ENCODE measurements around the gene EXOC6. TPM values are rescaled to one million over a fixed set of nuclear protein-coding genes. Genes with fewer than 3 reads are reported as not detected.
"Not testable (repeated sequence)": the region's sequence is repeated elsewhere in the genome, so short reads cannot be mapped to it uniquely, and the experiment has no call there.

The EXOC6 gene
- total RNA-seq, 1 donor from 2014 or later = 21.7 TPM

DNA sequence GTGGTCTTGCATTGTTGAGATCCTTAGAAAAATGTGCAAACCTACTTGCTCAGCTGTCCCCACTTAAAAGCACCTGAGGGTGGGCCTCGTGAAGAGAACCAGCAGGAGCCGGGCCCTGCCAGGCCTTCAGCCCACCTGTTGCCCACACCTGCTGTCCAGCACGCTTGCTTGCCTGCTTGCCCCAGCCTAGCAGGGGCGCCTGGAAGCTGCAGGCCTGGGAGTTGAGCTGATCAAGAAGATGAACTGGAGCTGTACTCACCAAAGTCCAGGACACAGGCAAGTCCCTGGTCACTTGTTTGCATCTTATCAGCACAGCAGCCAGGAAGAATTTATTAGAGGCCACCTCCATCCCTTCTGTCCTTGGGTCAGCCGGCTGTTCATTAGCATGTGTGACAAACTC lies 248.6 kb downstream of the EXOC6 start:
- no peaks in the 10 kb centered on the region for H3K9me3 Mint-ChIP-seq (ENCODE audit: low read depth)
- H3K27me3 Mint-ChIP-seq = no peaks in the 10 kb centered on the region
- peaks cover 4% of the 10 kb centered on the region for H3K4me1 Mint-ChIP-seq (ENCODE audit: low read depth)
- no peak overlapping the region for H3K4me3 Mint-ChIP-seq (ENCODE audit: low read depth)
- no peaks in the 10 kb centered on the region for H3K36me3 Mint-ChIP-seq (ENCODE audit: insufficient read depth)
- H3K27ac Mint-ChIP-seq = peak overlapping the region; percentile 11
- TF ChIP-seq, protein P1, sequence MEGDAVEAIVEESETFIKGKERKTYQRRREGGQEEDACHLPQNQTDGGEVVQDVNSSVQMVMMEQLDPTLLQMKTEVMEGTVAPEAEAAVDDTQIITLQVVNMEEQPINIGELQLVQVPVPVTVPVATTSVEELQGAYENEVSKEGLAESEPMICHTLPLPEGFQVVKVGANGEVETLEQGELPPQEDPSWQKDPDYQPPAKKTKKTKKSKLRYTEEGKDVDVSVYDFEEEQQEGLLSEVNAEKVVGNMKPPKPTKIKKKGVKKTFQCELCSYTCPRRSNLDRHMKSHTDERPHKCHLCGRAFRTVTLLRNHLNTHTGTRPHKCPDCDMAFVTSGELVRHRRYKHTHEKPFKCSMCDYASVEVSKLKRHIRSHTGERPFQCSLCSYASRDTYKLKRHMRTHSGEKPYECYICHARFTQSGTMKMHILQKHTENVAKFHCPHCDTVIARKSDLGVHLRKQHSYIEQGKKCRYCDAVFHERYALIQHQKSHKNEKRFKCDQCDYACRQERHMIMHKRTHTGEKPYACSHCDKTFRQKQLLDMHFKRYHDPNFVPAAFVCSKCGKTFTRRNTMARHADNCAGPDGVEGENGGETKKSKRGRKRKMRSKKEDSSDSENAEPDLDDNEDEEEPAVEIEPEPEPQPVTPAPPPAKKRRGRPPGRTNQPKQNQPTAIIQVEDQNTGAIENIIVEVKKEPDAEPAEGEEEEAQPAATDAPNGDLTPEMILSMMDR (IDR thresholded peaks at IDR 0.05; ENCODE audit: unreplicated experiment) = no peak
- DNase-seq (ENCODE audit: low spot score, unreplicated experiment) = no peak

DNA sequence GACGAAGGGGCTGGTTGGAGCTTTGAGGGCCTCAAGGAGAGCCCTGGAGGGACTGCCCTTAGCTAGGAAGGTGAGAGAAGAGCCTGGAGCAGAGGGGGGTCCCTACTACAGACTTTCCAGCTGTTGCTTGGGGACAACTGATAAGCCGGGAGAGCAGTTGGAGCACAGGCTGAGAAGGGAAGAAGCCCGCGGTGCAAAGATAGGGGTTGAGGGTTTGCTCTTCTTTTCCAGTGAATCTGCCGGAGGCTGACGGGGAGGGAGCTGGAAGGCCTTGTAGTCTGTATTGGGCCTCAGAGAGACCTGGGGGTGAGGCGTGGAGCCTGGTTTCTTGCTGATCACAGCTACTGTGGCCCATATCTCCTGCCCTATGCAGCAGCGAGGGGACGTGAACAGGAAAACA lies 249.1 kb downstream of the EXOC6 start:
- H3K27me3 Mint-ChIP-seq = no peaks in the 10 kb centered on the region
- H3K9me3 Mint-ChIP-seq (ENCODE audit: low read depth) = no peaks in the 10 kb centered on the region
- peaks cover 4% of the 10 kb centered on the region for H3K4me1 Mint-ChIP-seq (ENCODE audit: low read depth)
- no peak for DNase-seq (ENCODE audit: low spot score, unreplicated experiment)
- H3K27ac Mint-ChIP-seq = peak overlapping the region; percentile 11
- H3K4me3 Mint-ChIP-seq (ENCODE audit: low read depth) = no peak overlapping the region
- H3K36me3 Mint-ChIP-seq (ENCODE audit: insufficient read depth) = no peaks in the 10 kb centered on the region
- TF ChIP-seq, protein P1 (IDR thresholded peaks at IDR 0.05; ENCODE audit: unreplicated experiment) = no peak

DNA sequence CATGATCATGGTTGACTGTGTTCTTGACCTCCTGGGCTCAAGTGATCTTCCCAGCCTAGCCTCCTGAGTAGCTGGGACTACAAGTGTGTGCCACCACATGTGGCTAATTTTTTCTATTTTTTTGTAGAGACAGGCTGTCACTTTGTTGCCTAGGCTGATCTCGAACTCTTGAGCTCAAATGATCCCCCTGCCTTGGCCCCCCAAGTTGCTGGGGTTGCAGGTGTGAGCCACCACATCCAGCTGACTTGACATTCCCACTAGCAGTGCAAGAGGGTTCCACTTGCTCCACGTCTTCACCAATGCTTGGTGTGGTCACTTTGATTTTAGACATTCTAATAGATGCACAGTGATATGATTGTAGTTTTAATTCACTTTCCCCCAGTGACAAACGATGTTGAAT lies 250.5 kb downstream of the EXOC6 start:
- Mint-ChIP-seq H3K4me1 (ENCODE audit: low read depth) (peaks cover 4% of the 10 kb centered on the region), H3K4me3 (ENCODE audit: low read depth) (no peak overlapping the region), H3K36me3 (ENCODE audit: insufficient read depth) (peaks cover 2% of the 10 kb centered on the region), H3K27ac (no peak overlapping the region), H3K9me3 (ENCODE audit: low read depth) (peaks cover 4% of the 10 kb centered on the region), H3K27me3 (no peaks in the 10 kb centered on the region)
- TF ChIP-seq, protein P1 (IDR thresholded peaks at IDR 0.05; ENCODE audit: unreplicated experiment) = no peak
- no peak for DNase-seq (ENCODE audit: low spot score, unreplicated experiment)

DNA sequence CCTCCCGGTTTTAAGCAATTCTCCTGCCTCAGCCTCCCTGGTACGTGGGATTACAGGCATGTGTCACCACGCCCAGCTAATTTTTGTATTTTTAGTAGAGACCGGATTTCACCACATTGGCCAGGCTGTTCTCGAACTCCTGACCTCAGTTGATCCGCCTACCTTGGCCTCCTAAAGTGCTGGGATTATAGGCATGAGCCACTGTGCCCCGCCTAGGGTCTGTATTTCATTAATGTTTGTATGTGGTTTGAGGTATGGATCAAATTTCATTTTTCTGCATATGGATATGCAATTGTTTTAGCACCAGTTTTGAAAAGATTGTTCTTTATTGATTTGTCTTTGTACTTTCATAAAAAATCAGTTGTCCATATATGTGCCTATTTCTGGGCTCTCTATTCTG lies 251.3 kb downstream of the EXOC6 start:
- TF ChIP-seq, protein P1 (IDR thresholded peaks at IDR 0.05; ENCODE audit: unreplicated experiment) = no peak
- Mint-ChIP-seq H3K4me3 (ENCODE audit: low read depth) (no peak overlapping the region), H3K4me1 (ENCODE audit: low read depth) (peaks cover 4% of the 10 kb centered on the region), H3K9me3 (ENCODE audit: low read depth) (peaks cover 7% of the 10 kb centered on the region), H3K27ac (no peak overlapping the region), H3K36me3 (ENCODE audit: insufficient read depth) (peaks cover 2% of the 10 kb centered on the region), H3K27me3 (no peaks in the 10 kb centered on the region)
- DNase-seq (ENCODE audit: low spot score, unreplicated experiment) = no peak

DNA sequence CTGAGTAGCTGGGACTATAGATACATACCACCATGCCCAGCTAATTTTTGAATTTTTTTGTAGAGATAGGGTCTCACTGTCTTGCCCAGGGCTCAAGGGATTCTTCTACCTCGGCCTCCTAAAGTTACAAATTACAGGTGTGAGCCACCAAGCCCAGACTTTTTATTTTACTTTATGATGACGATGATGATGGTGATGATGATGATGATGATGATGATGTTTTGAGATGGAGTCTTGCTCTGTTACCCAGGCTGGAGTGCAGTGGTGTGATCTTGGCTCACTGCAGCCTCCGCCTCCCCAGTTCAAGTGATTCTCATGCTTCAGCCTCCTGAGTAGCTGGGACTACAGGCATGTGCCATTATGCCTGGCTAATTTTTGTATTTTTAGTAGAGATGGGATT lies 252.8 kb downstream of the EXOC6 start:
- H3K9me3 Mint-ChIP-seq (ENCODE audit: low read depth); DNase-seq (ENCODE audit: low spot score, unreplicated experiment); H3K4me3 Mint-ChIP-seq (ENCODE audit: low read depth); H3K27ac Mint-ChIP-seq; H3K27me3 Mint-ChIP-seq; H3K36me3 Mint-ChIP-seq (ENCODE audit: insufficient read depth); H3K4me1 Mint-ChIP-seq (ENCODE audit: low read depth): not testable (repeated sequence)

DNA sequence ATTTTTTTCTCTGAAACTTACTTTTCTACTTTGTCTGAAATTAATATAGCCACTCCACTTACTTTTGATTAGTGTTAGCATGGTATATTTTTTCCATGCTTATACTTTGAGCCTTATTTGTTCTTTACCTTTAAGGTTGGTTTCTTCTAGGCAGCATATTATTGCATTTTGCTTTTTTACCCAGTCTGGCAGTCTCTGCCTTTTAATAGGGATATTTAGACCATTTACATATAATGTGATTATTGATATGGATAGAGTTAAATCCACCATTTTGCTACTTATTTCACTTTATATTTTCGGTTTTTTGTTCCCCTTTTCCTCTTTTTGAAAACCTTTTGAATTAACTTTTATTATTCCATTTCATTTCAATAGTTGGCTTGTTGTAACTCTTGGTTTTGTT lies 255.6 kb downstream of the EXOC6 start:
- H3K27ac Mint-ChIP-seq = no peak overlapping the region
- H3K4me3 Mint-ChIP-seq (ENCODE audit: low read depth) = no peak overlapping the region
- H3K36me3 Mint-ChIP-seq (ENCODE audit: insufficient read depth) = peaks cover 2% of the 10 kb centered on the region
- DNase-seq (ENCODE audit: low spot score, unreplicated experiment) = no peak
- peaks cover 5% of the 10 kb centered on the region for H3K4me1 Mint-ChIP-seq (ENCODE audit: low read depth)
- H3K27me3 Mint-ChIP-seq = no peaks in the 10 kb centered on the region
- peaks cover 7% of the 10 kb centered on the region for H3K9me3 Mint-ChIP-seq (ENCODE audit: low read depth)
- TF ChIP-seq, protein P1 (IDR thresholded peaks at IDR 0.05; ENCODE audit: unreplicated experiment) = no peak

Measured in progenitor cell of endocrine pancreas (in vitro differentiated cells).